ENCODE data around the gene BPIFB6. TPM values are rescaled to one million over a fixed set of nuclear protein-coding genes. Genes with fewer than 3 reads are reported as not detected.

Gene BPIFB6
- total and polyA plus RNA-seq, 10 of the 15 experiments (the other 5 are each of a cell fraction or from before 2014, with no cell fraction given), result not detected

DNA sequence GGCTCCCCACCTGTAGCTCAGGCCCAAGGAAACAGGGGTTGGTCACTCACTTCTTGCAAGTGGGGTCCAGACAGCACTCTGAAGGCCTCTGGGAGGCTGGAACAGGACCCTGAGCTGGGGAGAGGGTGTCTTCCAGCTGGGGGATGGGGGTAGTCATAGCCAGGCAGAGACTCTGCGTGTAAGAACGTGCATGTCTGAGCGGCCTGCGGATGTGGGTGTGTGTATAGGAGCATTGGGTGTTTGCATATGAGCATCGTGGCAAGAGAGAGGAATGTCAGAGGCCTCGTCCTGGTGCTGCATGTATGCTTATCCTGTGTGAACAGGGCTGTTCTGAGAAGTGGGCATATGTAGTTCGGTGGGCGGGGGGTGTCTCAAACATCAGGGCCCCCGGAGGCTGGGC, 34.3 kb downstream of the BPIFB6 start (continued):
- no peak for TF ChIP-seq CEBPB (IDR thresholded peaks at IDR 0.05; ENCODE audit: borderline replicate concordance in 1 of 2, low read depth in 2 of 2, low read length in 2 of 2)

DNA sequence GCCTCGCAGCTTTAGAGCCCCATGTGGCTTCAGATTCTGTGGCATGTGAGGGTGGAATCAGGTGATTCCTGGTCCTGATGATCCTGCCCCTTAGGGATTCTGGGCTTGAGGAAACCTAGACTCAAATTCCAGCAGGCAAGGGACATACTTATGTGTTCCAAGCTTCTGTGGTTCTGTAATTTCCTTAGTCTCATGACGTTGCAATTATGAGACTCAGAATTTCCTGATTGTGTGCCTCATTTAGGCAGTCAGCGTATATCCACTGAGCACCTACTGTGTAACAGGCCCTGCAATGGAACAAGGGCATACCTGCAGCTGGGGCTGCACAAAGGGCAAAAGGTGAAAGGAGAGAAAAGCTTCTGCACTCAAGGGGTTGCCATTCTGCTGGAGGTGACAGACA, 36.4 kb downstream of the BPIFB6 start:
- Histone ChIP-seq H3K4me2 (ENCODE audit: control insufficient read depth, insufficient read depth) (no peak overlapping the region), H3K9me3 (replicated peaks; ENCODE audit: control insufficient read depth, insufficient read depth, low read length) (no peaks in the 10 kb centered on the region), H3K9ac (ENCODE audit: control insufficient read depth, insufficient read depth, low read length) (no peak overlapping the region), H3K27me3 (replicated peaks in 1 of 2; ENCODE audit: control insufficient read depth in 2 of 2, insufficient read depth in 2 of 2, low read length in 1 of 2) (no peaks in the 10 kb centered on the region; a peak in 1 of 4 replicates), H3K4me1 (ENCODE audit: control insufficient read depth, insufficient read depth, low read length) (no peaks in the 10 kb centered on the region), H3K4me3 (no peak overlapping the region), H3K36me3 (ENCODE audit: control insufficient read depth in 2 of 2, insufficient read depth in 2 of 2, low read length in 1 of 2) (no peaks in the 10 kb centered on the region), H2AFZ (ENCODE audit: control insufficient read depth, low read depth, low read length) (no peak overlapping the region), H3K27ac (ENCODE audit: control insufficient read depth, insufficient read depth) (no peak overlapping the region), H4K20me1 (ENCODE audit: control insufficient read depth, insufficient read depth) (no peaks in the 10 kb centered on the region), H3K79me2 (ENCODE audit: control insufficient read depth, insufficient read depth, low read length) (no peaks in the 10 kb centered on the region)
- ChIA-PET SMC1A (ENCODE audit: uncharacterized antibody, unreplicated experiment) (no interaction called here), POLR2A (no interaction called here), CTCF (interaction anchor here (1.2 to 1.5 kb wide), 2 partner anchors 10 to 278 kb away, joined by 3 to 4 read pairs; no protein-coding TSS in a partner anchor), RAD21 (ENCODE audit: unreplicated experiment) (no interaction called here)
- no TSS peak for BruUV-seq (replicated peaks)
- WGBS (ENCODE audit: insufficient coverage, insufficient replicate concordance, low lambda C conversion rate, missing lambda C conversion rate), result 27% methylated on average over 3 of the region's 3 CpGs
- FAIRE-seq (no peak), ATAC-seq (no peak), DNase-seq (ENCODE audit: low read depth, low spot score) (no peak)
- in situ Hi-C loops (cut with MboI) (no loop called here), intact Hi-C loops (cut with micrococcal nuclease; ENCODE audit: unreplicated experiment) (no loop called here)
- TF ChIP-seq CEBPB (IDR thresholded peaks at IDR 0.05; ENCODE audit: borderline replicate concordance in 1 of 2, low read depth in 2 of 2, low read length in 2 of 2) (no peak), RELA (IDR thresholded peaks at IDR 0.05; ENCODE audit: borderline replicate concordance, partially characterized antibody) (no peak)

DNA sequence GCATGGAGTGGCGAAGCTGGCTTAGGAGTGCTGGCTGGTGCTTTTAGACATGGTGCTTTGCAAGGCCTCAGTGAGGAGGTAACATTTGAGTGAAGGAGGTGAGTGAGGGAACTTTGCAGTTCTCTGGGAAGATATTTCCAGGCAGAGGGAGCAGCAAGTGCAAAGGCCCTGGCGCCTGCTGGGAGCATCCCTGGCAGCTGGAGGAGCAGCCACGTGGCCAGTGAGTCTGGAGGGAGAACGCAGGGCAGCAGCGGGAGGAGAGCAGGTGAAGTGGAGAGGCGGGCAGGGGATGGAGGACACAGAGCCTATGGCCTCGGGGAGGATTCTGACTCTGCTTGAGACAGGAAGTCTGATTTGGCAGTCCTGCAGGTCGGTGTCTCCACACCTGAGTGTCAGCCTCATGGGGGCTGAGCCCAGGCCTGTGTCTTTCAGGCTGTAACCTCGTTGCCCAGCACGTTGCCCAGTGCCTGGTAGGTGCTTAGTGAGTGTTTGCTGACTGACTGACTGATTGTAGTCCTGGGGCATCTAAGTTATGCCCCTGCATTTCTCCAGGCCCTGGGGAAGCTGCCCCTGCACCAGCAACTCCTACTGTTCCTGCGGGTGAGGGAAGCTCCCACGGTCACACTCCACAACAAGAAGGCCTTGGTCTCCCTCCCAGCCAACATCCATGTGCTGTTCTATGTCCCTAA, 36.9 kb downstream of the BPIFB6 start:
- ChIA-PET CTCF (interaction anchor here (1.2 to 1.5 kb wide), 2 partner anchors 9 to 279 kb away, joined by 3 to 4 read pairs; no protein-coding TSS in a partner anchor), SMC1A (ENCODE audit: uncharacterized antibody, unreplicated experiment) (no interaction called here)
- WGBS (ENCODE audit: insufficient coverage, insufficient replicate concordance, low lambda C conversion rate, missing lambda C conversion rate), result 29% methylated on average over 12 of the region's 12 CpGs

More for the DNA sequence above, 36.9 kb downstream of the BPIFB6 start:
- Histone ChIP-seq H3K4me1 (ENCODE audit: control insufficient read depth, insufficient read depth, low read length) (no peaks in the 10 kb centered on the region), H3K9me3 (replicated peaks; ENCODE audit: control insufficient read depth, insufficient read depth, low read length) (no peaks in the 10 kb centered on the region), H3K27me3 (replicated peaks in 1 of 2; ENCODE audit: control insufficient read depth in 2 of 2, insufficient read depth in 2 of 2, low read length in 1 of 2) (no peaks in the 10 kb centered on the region; a peak in 1 of 4 replicates), H3K4me3 (no peak overlapping the region), H3K9ac (ENCODE audit: control insufficient read depth, insufficient read depth, low read length) (no peak overlapping the region), H3K4me2 (ENCODE audit: control insufficient read depth, insufficient read depth) (no peak overlapping the region), H2AFZ (ENCODE audit: control insufficient read depth, low read depth, low read length) (no peak overlapping the region), H4K20me1 (ENCODE audit: control insufficient read depth, insufficient read depth) (no peaks in the 10 kb centered on the region), H3K79me2 (ENCODE audit: control insufficient read depth, insufficient read depth, low read length) (no peaks in the 10 kb centered on the region), H3K36me3 (ENCODE audit: control insufficient read depth in 2 of 2, insufficient read depth in 2 of 2, low read length in 1 of 2) (no peaks in the 10 kb centered on the region), H3K27ac (ENCODE audit: control insufficient read depth, insufficient read depth) (no peak overlapping the region)
- no peak for DNase-seq (ENCODE audit: low read depth, low spot score)
- ATAC-seq, result no peak
- TF ChIP-seq PAX8 (IDR thresholded peaks at IDR 0.05) (no peak), EZH2 (IDR thresholded peaks at IDR 0.05; ENCODE audit: borderline replicate concordance, control insufficient read depth, low read depth, low read length) (no peak), MEF2B (IDR thresholded peaks at IDR 0.05; ENCODE audit: partially characterized antibody, poor library complexity, severe bottlenecking) (no peak), MXI1 (IDR thresholded peaks at IDR 0.05; ENCODE audit: low read depth, low read length) (no peak), YY1 (IDR thresholded peaks at IDR 0.05; ENCODE audit: low read depth, low read length) (no peak), HDAC6 (IDR thresholded peaks at IDR 0.05; ENCODE audit: unreplicated experiment) (no peak), YBX1 (IDR thresholded peaks at IDR 0.05) (no peak)
- no TSS peak for BruUV-seq (replicated peaks)
- FAIRE-seq, result no peak
- intact Hi-C loops (cut with micrococcal nuclease; ENCODE audit: unreplicated experiment), result no loop called here
- POLR2A ChIA-PET, result no interaction called here
- RAD21 ChIA-PET (ENCODE audit: unreplicated experiment), result no interaction called here
- in situ Hi-C loops (cut with MboI), result no loop called here

All from GM12878 (cell line).